Panc1 (cell line): ENCODE measurements around the gene CASQ2. TPM values are rescaled to one million over a fixed set of nuclear protein-coding genes. Genes with fewer than 3 reads are reported as not detected.

Experiments
- ATAC-seq: fragments of 200-7000 bp; cut with Tn5 transposase; 2 replicates; pipeline ENCODE4 v1.9.1; 2020; ENCODE audit warnings: mild to moderate bottlenecking, moderate library complexity
- BruUV-seq: library from RNA; stranded (reverse); fragments of 400-500 nt; replicated peaks from 2 replicates; lab custom pipeline; 2021; lab: Mats Ljungman, UMichigan
- CTCF ChIA-PET: fragments of 300-600 bp; sonication (Branson Sonifier 250); formaldehyde crosslinking; loops from one replicate; lab custom pipeline; 2022; ENCODE audit warnings: antibody characterized with exemption; lab: Charles Lee
- POLR2A ChIA-PET: fragments of 300-600 bp; sonication (Branson Sonifier 250); formaldehyde crosslinking; loops from one replicate; lab custom pipeline; 2022; ENCODE audit warnings: antibody characterized with exemption; lab: Charles Lee
- DNase-seq: peaks from one replicate; pipeline ENCODE4 v3.0.0-alpha.2; 2010; ENCODE audit warnings: low read depth, low spot score
- H3K27ac ChIP-seq: 2 replicates; pipeline ENCODE4 v1.5.1; 2011; ENCODE audit warnings: mild to moderate bottlenecking, low read length, inconsistent platforms
- H3K27me3 ChIP-seq: fragments of 200-500 bp; sonication (Bioruptor generic); 2 replicates; pipeline ENCODE4 v1.6.0; 2014; ENCODE audit warnings: low read length, inconsistent platforms; ENCODE audit not compliant: control insufficient read depth, insufficient read depth
- H3K36me3 ChIP-seq: fragments of 200-500 bp; sonication (Bioruptor generic); 2 replicates; pipeline ENCODE4 v1.5.1; 2014; ENCODE audit warnings: inconsistent platforms, mild to moderate bottlenecking, low read length, moderate library complexity; ENCODE audit not compliant: control insufficient read depth, insufficient read depth
- H3K4me1 ChIP-seq: 2 replicates; pipeline ENCODE4 v1.5.1; 2011; ENCODE audit warnings: inconsistent platforms, mild to moderate bottlenecking, low read length, moderate library complexity; ENCODE audit not compliant: control insufficient read depth, insufficient read depth
- H3K4me3 ChIP-seq, 2 experiments: 2 replicates each; pipeline ENCODE4 v1.5.1; 2011 to 2012; ENCODE audit warnings: low read depth in 2 of 2, low read length in 2 of 2, mild to moderate bottlenecking in 2 of 2, inconsistent platforms in 1 of 2, moderate library complexity in 1 of 2
- H3K9me3 ChIP-seq: fragments of 200-500 bp; sonication (Bioruptor generic); 2 replicates; pipeline ENCODE4 v1.5.1; 2014; ENCODE audit warnings: low read depth, mild to moderate bottlenecking, inconsistent platforms, low read length, moderate library complexity; ENCODE audit not compliant: control insufficient read depth, insufficient read depth
- POLR2AphosphoS5 ChIP-seq: IDR thresholded peaks from 2 replicates; pipeline ENCODE4 v1.6.1; 2012; ENCODE audit warnings: mild to moderate bottlenecking, low read depth, low read length, moderate library complexity
- SIN3A ChIP-seq: IDR thresholded peaks from 2 replicates; pipeline ENCODE4 v1.6.1; 2012; ENCODE audit warnings: low read depth, mild to moderate bottlenecking, low read length, moderate library complexity, borderline replicate concordance; ENCODE audit not compliant: insufficient read depth
- TCF7L2 ChIP-seq: IDR thresholded peaks from 2 replicates; pipeline ENCODE4 v1.6.1; 2011; ENCODE audit warnings: mild to moderate bottlenecking, low read depth, low read length, inconsistent platforms
- in situ Hi-C: cut with HindIII; loops from 2 replicates; pipeline ENCODE4 v1.10.0; 2016; ENCODE audit warnings: low sequenced_read_pairs, low pct_unique_long_range_greater_than_20kb
- intact Hi-C: fragments of 100-400 bp; cut with micrococcal nuclease; formaldehyde crosslinking; loops from one replicate; pipeline ENCODE4 v1.10.0; 2022; ENCODE audit not compliant: unreplicated experiment
- total RNA-seq: library from RNA; stranded (reverse); gene quantifications from one replicate; pipeline ENCODE4 v1.2.1, GENCODE V29; 2021; ENCODE audit not compliant: unreplicated experiment
- TF ChIP-seq, protein P1 (sequence below): fragments of 450-650 bp; IDR thresholded peaks from 2 replicates; pipeline ENCODE4 v1.5.1; 2017; ENCODE audit warnings: mild to moderate bottlenecking
- TF ChIP-seq, protein P2 (sequence below), 2 experiments: IDR thresholded peaks; 2 replicates each; pipeline ENCODE4 v1.6.1; 2011 to 2012; ENCODE audit warnings: low read depth in 2 of 2, control low read depth in 1 of 2, low read length in 1 of 2, mild to moderate bottlenecking in 1 of 2, moderate library complexity in 1 of 2; ENCODE audit not compliant: insufficient read depth in 1 of 2

CASQ2 gene
- total RNA-seq, 1 experiment from 2014 or later: not detected

DNA sequence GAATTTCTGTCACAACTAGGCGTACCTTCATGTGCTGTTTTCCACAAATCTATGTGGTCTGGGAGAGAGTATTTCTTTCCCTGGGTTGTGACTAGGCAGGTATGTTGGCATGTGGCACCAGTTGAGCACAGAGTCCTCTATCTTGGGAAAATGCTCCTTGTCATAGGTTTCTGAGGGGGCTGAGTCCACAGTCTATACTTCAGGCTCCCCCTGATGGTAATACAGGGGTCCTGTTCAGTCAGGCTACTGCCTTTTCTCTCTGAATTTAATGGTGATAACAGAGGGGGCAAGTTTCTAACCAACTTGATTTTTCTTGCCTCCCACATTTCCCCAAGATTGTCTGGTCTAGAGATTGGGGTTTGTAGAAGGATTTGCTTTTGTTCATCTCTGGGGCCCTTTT is 90.9 kb downstream of the CASQ2 start:
- Histone ChIP-seq H3K4me3 (no peak overlapping the region), H3K36me3 (no peaks in the 10 kb centered on the region), H3K27me3 (no peaks in the 10 kb centered on the region), H3K9me3 (no peaks in the 10 kb centered on the region), H3K27ac (no peak overlapping the region), H3K4me1 (no peaks in the 10 kb centered on the region; the same call in none of the 2 replicates)
- TF ChIP-seq TCF7L2 (no peak), SIN3A (no peak), POLR2AphosphoS5 (no peak)
- TF ChIP-seq, protein P1, sequence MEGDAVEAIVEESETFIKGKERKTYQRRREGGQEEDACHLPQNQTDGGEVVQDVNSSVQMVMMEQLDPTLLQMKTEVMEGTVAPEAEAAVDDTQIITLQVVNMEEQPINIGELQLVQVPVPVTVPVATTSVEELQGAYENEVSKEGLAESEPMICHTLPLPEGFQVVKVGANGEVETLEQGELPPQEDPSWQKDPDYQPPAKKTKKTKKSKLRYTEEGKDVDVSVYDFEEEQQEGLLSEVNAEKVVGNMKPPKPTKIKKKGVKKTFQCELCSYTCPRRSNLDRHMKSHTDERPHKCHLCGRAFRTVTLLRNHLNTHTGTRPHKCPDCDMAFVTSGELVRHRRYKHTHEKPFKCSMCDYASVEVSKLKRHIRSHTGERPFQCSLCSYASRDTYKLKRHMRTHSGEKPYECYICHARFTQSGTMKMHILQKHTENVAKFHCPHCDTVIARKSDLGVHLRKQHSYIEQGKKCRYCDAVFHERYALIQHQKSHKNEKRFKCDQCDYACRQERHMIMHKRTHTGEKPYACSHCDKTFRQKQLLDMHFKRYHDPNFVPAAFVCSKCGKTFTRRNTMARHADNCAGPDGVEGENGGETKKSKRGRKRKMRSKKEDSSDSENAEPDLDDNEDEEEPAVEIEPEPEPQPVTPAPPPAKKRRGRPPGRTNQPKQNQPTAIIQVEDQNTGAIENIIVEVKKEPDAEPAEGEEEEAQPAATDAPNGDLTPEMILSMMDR: no peak
- TF ChIP-seq, protein P2, sequence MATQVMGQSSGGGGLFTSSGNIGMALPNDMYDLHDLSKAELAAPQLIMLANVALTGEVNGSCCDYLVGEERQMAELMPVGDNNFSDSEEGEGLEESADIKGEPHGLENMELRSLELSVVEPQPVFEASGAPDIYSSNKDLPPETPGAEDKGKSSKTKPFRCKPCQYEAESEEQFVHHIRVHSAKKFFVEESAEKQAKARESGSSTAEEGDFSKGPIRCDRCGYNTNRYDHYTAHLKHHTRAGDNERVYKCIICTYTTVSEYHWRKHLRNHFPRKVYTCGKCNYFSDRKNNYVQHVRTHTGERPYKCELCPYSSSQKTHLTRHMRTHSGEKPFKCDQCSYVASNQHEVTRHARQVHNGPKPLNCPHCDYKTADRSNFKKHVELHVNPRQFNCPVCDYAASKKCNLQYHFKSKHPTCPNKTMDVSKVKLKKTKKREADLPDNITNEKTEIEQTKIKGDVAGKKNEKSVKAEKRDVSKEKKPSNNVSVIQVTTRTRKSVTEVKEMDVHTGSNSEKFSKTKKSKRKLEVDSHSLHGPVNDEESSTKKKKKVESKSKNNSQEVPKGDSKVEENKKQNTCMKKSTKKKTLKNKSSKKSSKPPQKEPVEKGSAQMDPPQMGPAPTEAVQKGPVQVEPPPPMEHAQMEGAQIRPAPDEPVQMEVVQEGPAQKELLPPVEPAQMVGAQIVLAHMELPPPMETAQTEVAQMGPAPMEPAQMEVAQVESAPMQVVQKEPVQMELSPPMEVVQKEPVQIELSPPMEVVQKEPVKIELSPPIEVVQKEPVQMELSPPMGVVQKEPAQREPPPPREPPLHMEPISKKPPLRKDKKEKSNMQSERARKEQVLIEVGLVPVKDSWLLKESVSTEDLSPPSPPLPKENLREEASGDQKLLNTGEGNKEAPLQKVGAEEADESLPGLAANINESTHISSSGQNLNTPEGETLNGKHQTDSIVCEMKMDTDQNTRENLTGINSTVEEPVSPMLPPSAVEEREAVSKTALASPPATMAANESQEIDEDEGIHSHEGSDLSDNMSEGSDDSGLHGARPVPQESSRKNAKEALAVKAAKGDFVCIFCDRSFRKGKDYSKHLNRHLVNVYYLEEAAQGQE (IDR thresholded peaks at IDR 0.05; ENCODE audit: insufficient read depth in 1 of 2, low read depth in 2 of 2, low read length in 1 of 2): no peak
- CTCF ChIA-PET: no interaction called here
- BruUV-seq: no TSS peak
- DNase-seq (no peak), ATAC-seq (no peak)
- intact Hi-C loops: no loop called here
- POLR2A ChIA-PET: no interaction called here
- in situ Hi-C loops: no loop called here

DNA sequence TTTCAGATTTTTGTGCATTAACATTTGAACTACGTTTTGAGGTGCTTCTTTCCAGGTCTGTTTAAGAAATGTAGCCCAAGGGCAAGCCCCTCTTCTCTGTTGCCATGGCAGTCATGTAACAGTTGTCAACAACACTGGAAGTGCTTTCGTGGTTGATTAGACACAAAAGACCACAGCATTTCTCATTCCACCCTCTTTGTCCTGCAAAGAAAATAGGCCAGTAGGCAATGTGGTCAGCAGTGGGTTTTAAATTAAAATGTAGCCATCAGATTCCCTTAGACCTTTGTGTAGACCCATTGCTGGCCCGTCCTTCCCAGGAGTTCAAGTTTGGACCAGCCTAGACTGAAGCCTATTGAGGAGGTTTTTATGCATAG is 91.3 kb downstream of the CASQ2 start:
- CTCF ChIA-PET: no interaction called here
- no TSS peak for BruUV-seq
- Histone ChIP-seq H3K9me3 (no peaks in the 10 kb centered on the region), H3K27ac (no peak overlapping the region), H3K27me3 (no peaks in the 10 kb centered on the region), H3K36me3 (no peaks in the 10 kb centered on the region), H3K4me3 (no peak overlapping the region), H3K4me1 (no peaks in the 10 kb centered on the region; the same call in none of the 2 replicates)
- no peak for ATAC-seq
- DNase-seq: no peak
- intact Hi-C loops (no loop called here), in situ Hi-C loops (no loop called here)
- POLR2A ChIA-PET: no interaction called here
- TF ChIP-seq, protein P1: no peak
- TF ChIP-seq SIN3A (no peak), POLR2AphosphoS5 (no peak), TCF7L2 (no peak)
- TF ChIP-seq, protein P2 (IDR thresholded peaks at IDR 0.05; ENCODE audit: insufficient read depth in 1 of 2, low read depth in 2 of 2, low read length in 1 of 2): no peak
